H1 (cell line): ENCODE results near the gene NEUROG1.

ENCODE experiments used
- ATF2 ChIP-seq: IDR thresholded peaks from 2 replicates; pipeline ENCODE4 v1.6.1; 2012; ENCODE audit warnings: low read length, inconsistent platforms
- CTCF ChIP-seq, 3 experiments: IDR thresholded peaks; 1 replicate in 2 of 3; 2 replicates in 1 of 3; pipeline versions ENCODE4 v1.5.1 to v1.6.1; 2011; ENCODE audit warnings: low read length in 3 of 3, mild to moderate bottlenecking in 3 of 3, inconsistent platforms in 2 of 3, low read depth in 1 of 3, moderate library complexity in 1 of 3; ENCODE audit not compliant: insufficient read depth in 1 of 3; ENCODE audit errors: control extremely low read depth in 1 of 3
- EP300 ChIP-seq, 2 experiments: IDR thresholded peaks; 1 replicate in 1 of 2; 2 replicates in 1 of 2; pipeline ENCODE4 v1.6.1; 2011 to 2012; ENCODE audit warnings: low read depth in 2 of 2, low read length in 2 of 2, mild to moderate bottlenecking in 2 of 2, borderline replicate concordance in 1 of 2, inconsistent platforms in 1 of 2, moderate library complexity in 1 of 2
- EZH2 ChIP-seq: fragments of 200-600 bp; sonication (generic); IDR thresholded peaks from 2 replicates; pipeline ENCODE4 v1.7.1; 2012; ENCODE audit warnings: low read depth, mild to moderate bottlenecking, moderate library complexity, low read length, inconsistent platforms; ENCODE audit not compliant: severe bottlenecking
- POLR2AphosphoS5 ChIP-seq: IDR thresholded peaks from 2 replicates; pipeline ENCODE4 v1.6.1; 2011; ENCODE audit warnings: low read depth, low read length
- POU5F1 ChIP-seq: IDR thresholded peaks from 2 replicates; pipeline ENCODE4 v1.6.1; 2011; ENCODE audit warnings: low read depth, mild to moderate bottlenecking, low read length, moderate library complexity
- RAD21 ChIP-seq, 2 experiments: IDR thresholded peaks in 1 of 2; conservative IDR thresholded peaks in 1 of 2; 2 replicates each; pipeline ENCODE4 v1.6.1; 2011; ENCODE audit warnings: low read depth in 2 of 2, low read length in 2 of 2, improper control_type of control experiment in 1 of 2, inconsistent platforms in 1 of 2, mild to moderate bottlenecking in 1 of 2, moderate library complexity in 1 of 2
- RNF2 ChIP-seq: fragments of 200-900, 300-1000 bp; sonication (generic); IDR thresholded peaks from 2 replicates; pipeline ENCODE4 v1.7.1; 2016; ENCODE audit warnings: borderline replicate concordance, low read depth, mild to moderate bottlenecking, antibody characterized with exemption, low read length; ENCODE audit not compliant: poor library complexity, severe bottlenecking; ENCODE audit errors: missing control alignments
- TAF1 ChIP-seq: IDR thresholded peaks from 2 replicates; pipeline ENCODE4 v1.6.1; 2011; ENCODE audit warnings: mild to moderate bottlenecking, low read depth, low read length
- ZNF274 ChIP-seq: IDR thresholded peaks from 2 replicates; pipeline ENCODE4 v1.7.0; 2012; ENCODE audit warnings: low read length, borderline replicate concordance; ENCODE audit errors: extremely low read depth

DNA sequence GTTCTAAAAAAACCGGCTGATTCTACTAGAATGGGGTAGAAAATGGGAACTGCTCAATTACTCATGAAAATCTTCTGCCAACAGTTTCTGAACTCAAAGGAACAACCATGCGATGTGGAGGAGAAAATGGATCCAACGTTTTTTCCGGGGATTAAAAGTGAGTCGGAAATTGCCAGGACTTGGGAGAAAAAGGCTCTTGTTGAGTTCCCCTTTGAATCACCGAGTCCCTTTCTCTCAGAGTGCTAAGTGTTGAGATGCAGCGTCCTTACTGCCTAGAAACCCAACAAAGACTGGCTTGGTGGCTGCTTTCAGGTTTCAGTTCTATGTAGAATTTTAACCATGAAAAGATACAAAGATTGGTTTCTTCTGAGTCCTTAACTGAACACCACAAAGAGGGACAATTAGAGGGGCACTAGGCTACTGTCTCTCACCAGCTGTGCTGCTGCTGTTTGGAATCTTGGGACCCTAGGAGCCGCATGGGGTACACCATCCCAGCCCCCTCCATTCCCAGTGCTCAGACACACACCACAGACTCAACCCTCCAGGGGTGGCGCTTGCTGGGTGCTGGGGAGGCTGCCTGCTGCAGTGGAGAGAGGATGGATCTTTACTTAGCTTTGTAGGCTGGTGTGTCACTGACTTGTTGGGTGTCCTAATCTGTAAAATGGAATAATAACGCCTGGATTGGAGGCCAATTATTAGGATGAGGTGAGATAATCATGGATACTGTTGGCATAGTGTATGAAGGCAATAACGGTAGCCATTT lies 21.5 kb upstream of the NEUROG1 start:
- TF ChIP-seq POU5F1: no peak
- TF ChIP-seq TAF1: no peak
- TF ChIP-seq CTCF (IDR thresholded peaks at IDR 0.05; ENCODE audit: control extremely low read depth in 1 of 3, insufficient read depth in 1 of 3, low read depth in 1 of 3, low read length in 3 of 3): no peak
- no peak for TF ChIP-seq EP300 (IDR thresholded peaks at IDR 0.05; ENCODE audit: borderline replicate concordance in 1 of 2, low read depth in 2 of 2, low read length in 2 of 2)
- TF ChIP-seq RAD21 (IDR thresholded peaks at IDR 0.05 in 1 of 2, conservative IDR thresholded peaks at IDR 0.05 in 1 of 2; ENCODE audit: low read depth in 2 of 2, low read length in 2 of 2): no peak
- no peak for TF ChIP-seq ATF2
- TF ChIP-seq ZNF274: no peak
- no peak for TF ChIP-seq EZH2
- TF ChIP-seq RNF2: no peak
- no peak for TF ChIP-seq POLR2AphosphoS5
